ENCODE measurements around the gene ZNF525. TPM values are rescaled to one million over a fixed set of nuclear protein-coding genes. Genes with fewer than 3 reads are reported as not detected.
"Not testable (repeated sequence)": the region's sequence is repeated elsewhere in the genome, so short reads cannot be mapped to it uniquely, and the experiment has no call there.

The ZNF525 gene
- polyA plus RNA-seq, 1 donor (not counting 4 experiments of a cell fraction or from before 2014, with no cell fraction given): 9.5 TPM

DNA sequence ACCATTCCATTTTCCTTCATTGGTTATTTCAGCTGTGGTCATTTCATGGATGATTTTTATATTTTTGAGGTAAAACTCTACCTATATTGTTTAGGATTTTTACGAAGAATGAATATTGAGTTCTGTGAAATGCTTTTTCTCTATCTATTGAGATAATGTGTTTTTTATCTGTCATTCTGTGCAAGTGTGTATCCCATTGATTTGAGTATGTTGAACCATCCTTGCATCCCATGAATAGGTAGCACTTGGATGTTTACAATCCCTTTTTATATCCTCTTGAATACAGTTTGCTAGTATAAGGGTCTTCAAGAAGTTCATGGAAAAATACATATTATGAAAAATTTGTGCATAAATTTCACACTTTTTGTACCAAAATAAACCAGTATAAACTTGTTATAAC is 9.8 kb upstream of the ZNF525 start:
- Histone ChIP-seq H3K4me2 (ENCODE audit: control insufficient read depth, extremely low read depth, insufficient read depth, low read depth, low read length) (no peak overlapping the region), H2AFZ (ENCODE audit: control insufficient read depth, low read length) (no peak overlapping the region), H4K20me1 (ENCODE audit: control insufficient read depth, extremely low read depth, insufficient read depth, low read length) (no peaks in the 10 kb centered on the region), H3K27me3 (ENCODE audit: control insufficient read depth, extremely low read depth, insufficient read depth, low read length) (no peaks in the 10 kb centered on the region), H3K4me1 (ENCODE audit: control insufficient read depth, extremely low read depth, insufficient read depth, low read length) (no peaks in the 10 kb centered on the region), H3K9me3 (ENCODE audit: control insufficient read depth, low read depth, low read length) (peaks cover 31% of the 10 kb centered on the region), H3K9me1 (ENCODE audit: control insufficient read depth, extremely low read depth, insufficient read depth, low read length) (no peaks in the 10 kb centered on the region), H3K36me3 (ENCODE audit: control insufficient read depth in 2 of 2, extremely low read depth in 1 of 2, insufficient read depth in 2 of 2, low read length in 2 of 2) (peaks cover 3 to 5% of the 10 kb centered on the region in 2 experiments), H3K27ac (ENCODE audit: control insufficient read depth, insufficient read depth, low read length) (no peak overlapping the region), H3K79me2 (ENCODE audit: control insufficient read depth, insufficient read depth, low read length) (no peaks in the 10 kb centered on the region), H3K4me3 (ENCODE audit: control insufficient read depth in 2 of 3, extremely low read depth in 1 of 3, insufficient read depth in 2 of 3, low read depth in 1 of 3, low read length in 3 of 3) (no peak overlapping the region), H3K9ac (ENCODE audit: control insufficient read depth, extremely low read depth, insufficient read depth, low read length) (no peak overlapping the region)
- dilution Hi-C loops (cut with MboI; ENCODE audit: extremely low pct_ligation_motif_present, low sequenced_read_pairs): no loop called here
- DNase-seq (ENCODE audit: low read depth, low spot score) (no peak), FAIRE-seq (no peak)
- no peak for TF ChIP-seq EZH2 (IDR thresholded peaks at IDR 0.05; ENCODE audit: low read length)
- TF ChIP-seq, protein P1, sequence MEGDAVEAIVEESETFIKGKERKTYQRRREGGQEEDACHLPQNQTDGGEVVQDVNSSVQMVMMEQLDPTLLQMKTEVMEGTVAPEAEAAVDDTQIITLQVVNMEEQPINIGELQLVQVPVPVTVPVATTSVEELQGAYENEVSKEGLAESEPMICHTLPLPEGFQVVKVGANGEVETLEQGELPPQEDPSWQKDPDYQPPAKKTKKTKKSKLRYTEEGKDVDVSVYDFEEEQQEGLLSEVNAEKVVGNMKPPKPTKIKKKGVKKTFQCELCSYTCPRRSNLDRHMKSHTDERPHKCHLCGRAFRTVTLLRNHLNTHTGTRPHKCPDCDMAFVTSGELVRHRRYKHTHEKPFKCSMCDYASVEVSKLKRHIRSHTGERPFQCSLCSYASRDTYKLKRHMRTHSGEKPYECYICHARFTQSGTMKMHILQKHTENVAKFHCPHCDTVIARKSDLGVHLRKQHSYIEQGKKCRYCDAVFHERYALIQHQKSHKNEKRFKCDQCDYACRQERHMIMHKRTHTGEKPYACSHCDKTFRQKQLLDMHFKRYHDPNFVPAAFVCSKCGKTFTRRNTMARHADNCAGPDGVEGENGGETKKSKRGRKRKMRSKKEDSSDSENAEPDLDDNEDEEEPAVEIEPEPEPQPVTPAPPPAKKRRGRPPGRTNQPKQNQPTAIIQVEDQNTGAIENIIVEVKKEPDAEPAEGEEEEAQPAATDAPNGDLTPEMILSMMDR (optimal IDR thresholded peaks at IDR 0.05 in 1 of 3, IDR thresholded peaks at IDR 0.05 in 1 of 3, conservative IDR thresholded peaks at IDR 0.05 in 1 of 3; ENCODE audit: extremely low read depth in 1 of 3, insufficient read depth in 2 of 3, low read length in 3 of 3): no peak

DNA sequence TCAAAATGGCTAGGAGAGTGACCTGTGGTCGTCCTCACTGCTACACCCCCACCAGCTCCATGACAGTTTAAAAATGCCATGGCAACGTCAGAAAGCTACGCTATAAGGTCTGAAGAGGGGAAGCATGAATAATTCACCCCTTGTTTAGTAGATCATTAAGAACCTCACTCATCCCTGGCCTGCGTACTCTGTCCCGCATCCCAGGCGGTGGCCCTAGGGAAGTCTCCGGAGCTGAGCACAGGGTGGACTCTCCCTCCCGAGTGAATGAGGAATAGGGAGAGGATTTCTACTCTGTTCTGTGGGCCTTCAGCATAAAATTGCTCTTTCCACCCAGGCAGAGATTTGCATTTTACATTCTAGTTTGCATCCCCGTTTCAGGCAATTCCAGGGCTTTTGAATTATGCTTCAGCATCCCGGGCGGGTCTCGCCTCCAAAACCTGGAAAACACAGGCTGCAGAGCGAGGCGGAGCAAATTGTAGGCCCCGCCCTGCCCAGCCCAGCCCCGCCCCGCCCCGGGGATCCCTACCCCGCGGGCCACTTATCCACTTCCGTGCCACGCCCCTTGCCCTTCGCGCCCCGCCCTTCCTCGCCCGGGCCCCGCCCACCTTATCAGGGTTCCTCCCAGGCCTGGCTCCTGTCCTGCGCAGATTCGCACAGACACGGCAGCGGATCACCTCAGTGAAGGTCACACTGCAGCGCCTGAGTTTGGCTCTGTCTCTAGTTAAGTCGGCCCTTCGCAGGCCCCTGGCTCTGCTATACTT is 7.5 kb upstream of the ZNF525 start:
- TF ChIP-seq EZH2 (IDR thresholded peaks at IDR 0.05; ENCODE audit: low read length): no peak
- TF ChIP-seq, protein P1 (optimal IDR thresholded peaks at IDR 0.05 in 1 of 3, IDR thresholded peaks at IDR 0.05 in 1 of 3, conservative IDR thresholded peaks at IDR 0.05 in 1 of 3; ENCODE audit: extremely low read depth in 1 of 3, insufficient read depth in 2 of 3, low read length in 3 of 3): no peak
- H3K27me3 ChIP-seq (ENCODE audit: control insufficient read depth, extremely low read depth, insufficient read depth, low read length): no peaks in the 10 kb centered on the region
- DNase-seq (ENCODE audit: low read depth, low spot score) (no peak), FAIRE-seq (no peak)
- H3K79me2 ChIP-seq (ENCODE audit: control insufficient read depth, insufficient read depth, low read length): no peaks in the 10 kb centered on the region
- dilution Hi-C loops (cut with MboI; ENCODE audit: extremely low pct_ligation_motif_present, low sequenced_read_pairs): no loop called here
- no peaks in the 10 kb centered on the region for H3K4me1 ChIP-seq (ENCODE audit: control insufficient read depth, extremely low read depth, insufficient read depth, low read length)
- H3K36me3 ChIP-seq (ENCODE audit: control insufficient read depth in 2 of 2, extremely low read depth in 1 of 2, insufficient read depth in 2 of 2, low read length in 2 of 2): no peaks in the 10 kb centered on the region
- no peaks in the 10 kb centered on the region for H4K20me1 ChIP-seq (ENCODE audit: control insufficient read depth, extremely low read depth, insufficient read depth, low read length)
- H3K9me1 ChIP-seq (ENCODE audit: control insufficient read depth, extremely low read depth, insufficient read depth, low read length): no peaks in the 10 kb centered on the region
- no peak overlapping the region for H3K4me2 ChIP-seq (ENCODE audit: control insufficient read depth, extremely low read depth, insufficient read depth, low read depth, low read length)
- no peak overlapping the region for H2AFZ ChIP-seq (ENCODE audit: control insufficient read depth, low read length)
- no peak overlapping the region for H3K4me3 ChIP-seq (ENCODE audit: control insufficient read depth in 2 of 3, extremely low read depth in 1 of 3, insufficient read depth in 2 of 3, low read depth in 1 of 3, low read length in 3 of 3)
- H3K9ac ChIP-seq (ENCODE audit: control insufficient read depth, extremely low read depth, insufficient read depth, low read length): no peak overlapping the region
- peaks cover 17% of the 10 kb centered on the region for H3K9me3 ChIP-seq (ENCODE audit: control insufficient read depth, low read depth, low read length)
- no peak overlapping the region for H3K27ac ChIP-seq (ENCODE audit: control insufficient read depth, insufficient read depth, low read length)

DNA sequence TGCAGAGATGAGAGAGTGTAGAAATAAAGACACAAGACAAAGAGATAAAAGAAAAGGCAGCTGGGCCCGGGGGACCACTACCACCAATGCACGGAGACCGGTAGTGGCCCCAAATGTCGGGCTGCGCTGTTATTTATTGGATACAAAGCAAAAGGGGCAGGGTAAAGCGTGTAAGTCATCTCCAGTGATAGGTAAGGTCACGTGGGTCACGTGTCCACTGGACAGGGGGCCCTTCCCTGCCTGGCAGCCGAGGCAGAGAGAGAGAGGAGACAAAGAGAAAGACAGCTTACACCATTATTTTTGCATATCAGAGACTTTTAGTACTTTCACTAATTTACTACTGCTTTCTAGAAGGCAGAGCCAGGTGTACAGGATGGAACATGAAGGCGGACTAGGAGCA is 5.4 kb upstream of the ZNF525 start:
- H3K79me2 ChIP-seq (ENCODE audit: control insufficient read depth, insufficient read depth, low read length); H3K27ac ChIP-seq (ENCODE audit: control insufficient read depth, insufficient read depth, low read length); H3K4me2 ChIP-seq (ENCODE audit: control insufficient read depth, extremely low read depth, insufficient read depth, low read depth, low read length); DNase-seq (ENCODE audit: low read depth, low spot score); H4K20me1 ChIP-seq (ENCODE audit: control insufficient read depth, extremely low read depth, insufficient read depth, low read length); FAIRE-seq; H3K9me3 ChIP-seq (ENCODE audit: control insufficient read depth, low read depth, low read length); H3K4me1 ChIP-seq (ENCODE audit: control insufficient read depth, extremely low read depth, insufficient read depth, low read length); H3K9me1 ChIP-seq (ENCODE audit: control insufficient read depth, extremely low read depth, insufficient read depth, low read length); H3K27me3 ChIP-seq (ENCODE audit: control insufficient read depth, extremely low read depth, insufficient read depth, low read length); H3K9ac ChIP-seq (ENCODE audit: control insufficient read depth, extremely low read depth, insufficient read depth, low read length); H2AFZ ChIP-seq (ENCODE audit: control insufficient read depth, low read length); dilution Hi-C loops (cut with MboI; ENCODE audit: extremely low pct_ligation_motif_present, low sequenced_read_pairs); H3K36me3 ChIP-seq (ENCODE audit: control insufficient read depth in 2 of 2, extremely low read depth in 1 of 2, insufficient read depth in 2 of 2, low read length in 2 of 2); H3K4me3 ChIP-seq (ENCODE audit: control insufficient read depth in 2 of 3, extremely low read depth in 1 of 3, insufficient read depth in 2 of 3, low read depth in 1 of 3, low read length in 3 of 3): not testable (repeated sequence)

Data from keratinocyte (primary cell).